OCI-LY3 (cell line): ENCODE measurements around the gene A4GNT.

ENCODE experiments used
- H2AFZ ChIP-seq: fragments of 200-600, 300-600 bp; shearing (Covaris generic); 2 replicates; pipeline ENCODE4 v1.6.0; 2014; ENCODE audit warnings: antibody characterized with exemption, low read depth, low read length
- H3K27ac ChIP-seq: fragments of 200-600, 300-600 bp; sonication (generic); 2 replicates; pipeline ENCODE4 v1.5.1; 2014; ENCODE audit warnings: mild to moderate bottlenecking, low read length, moderate library complexity, mixed read lengths
- H3K27me3 ChIP-seq: fragments of 200-600, 300-600 bp; sonication (generic); 2 replicates; pipeline ENCODE4 v1.6.1; 2014; ENCODE audit warnings: low read depth, low read length, mixed read lengths
- H3K36me3 ChIP-seq: fragments of 200-600, 300-600 bp; sonication (generic); replicated peaks from 2 replicates; pipeline ENCODE3; 2014; ENCODE audit warnings: low read depth, low read length, mixed read lengths
- H3K4me1 ChIP-seq: fragments of 300-600, 200-600 bp; sonication (generic); 2 replicates; pipeline ENCODE4 v1.6.1; 2014; ENCODE audit warnings: low read length, mixed read lengths
- H3K4me2 ChIP-seq: fragments of 200-600, 300-600 bp; sonication (generic); 2 replicates; pipeline ENCODE4 v1.6.1; 2014; ENCODE audit warnings: low read length, mixed read lengths
- H3K4me3 ChIP-seq: fragments of 300-600, 200-600 bp; sonication (generic); 2 replicates; pipeline ENCODE4 v1.5.1; 2014; ENCODE audit warnings: antibody characterized with exemption, mild to moderate bottlenecking, low read length, moderate library complexity
- H3K79me2 ChIP-seq: fragments of 300-600, 200-600 bp; shearing (Covaris generic); 2 replicates; pipeline ENCODE4 v1.6.1; 2014; ENCODE audit warnings: mild to moderate bottlenecking, low read length, mixed read lengths
- H3K9ac ChIP-seq: fragments of 300-600, 200-600 bp; shearing (Covaris generic); 2 replicates; pipeline ENCODE4 v1.6.0; 2014; ENCODE audit warnings: mild to moderate bottlenecking, low read length, moderate library complexity
- H3K9me3 ChIP-seq: fragments of 200-600, 300-600 bp; shearing (Covaris generic); 2 replicates; pipeline ENCODE4 v1.6.1; 2014; ENCODE audit warnings: low read length, mixed read lengths; ENCODE audit not compliant: insufficient read depth
- H4K20me1 ChIP-seq: fragments of 200-600, 300-600 bp; sonication (generic); 2 replicates; pipeline ENCODE4 v1.6.1; 2016; ENCODE audit warnings: low read length, mixed read lengths; ENCODE audit not compliant: insufficient read depth
- EZH2phosphoT487 ChIP-seq: fragments of 200-600 bp; shearing (Covaris generic); IDR thresholded peaks from 2 replicates; pipeline ENCODE4 v1.6.1; 2018; ENCODE audit warnings: antibody characterized with exemption, mixed run types, low read depth
- TF ChIP-seq, protein P1 (sequence below): fragments of 200-600, 300-600 bp; sonication (generic); IDR thresholded peaks from 2 replicates; pipeline ENCODE4 v1.5.1; 2014; ENCODE audit warnings: antibody characterized with exemption, low read length, low read depth

The A4GNT gene

DNA sequence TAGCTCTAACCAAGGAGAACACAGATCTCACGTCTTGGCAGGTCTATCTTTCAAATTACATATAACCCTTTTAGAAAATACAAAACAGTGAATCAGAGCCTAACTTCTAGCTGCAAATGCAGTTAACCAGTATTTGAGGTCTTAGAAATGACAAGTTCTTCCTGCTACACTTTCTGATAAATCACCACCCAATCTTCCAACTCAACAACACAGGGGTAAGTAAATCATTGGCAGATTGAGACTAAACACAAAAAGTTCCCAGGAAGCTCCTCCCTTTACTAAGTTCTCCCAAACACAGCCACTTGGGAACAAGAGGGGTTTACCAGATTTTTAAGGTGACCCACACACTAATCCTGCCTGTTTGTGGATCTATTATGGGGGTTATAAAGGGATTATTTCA is at the start of gene A4GNT:
A4GNT (minus strand) TSS at position 152 of the 400 bp plus-strand sequence. CDS start 1,134 bp downstream, outside the sequence.
- Histone ChIP-seq H4K20me1 (no peaks in the 10 kb centered on the region), H3K27ac (no peak within 1 kb of the TSS), H3K79me2 (no peaks in the 10 kb centered on the region), H3K36me3 (no peaks in the 10 kb centered on the region), H2AFZ (no peak within 1 kb of the TSS), H3K9me3 (no peaks in the 10 kb centered on the region), H3K4me2 (no peak within 1 kb of the TSS), H3K4me1 (no peaks in the 10 kb centered on the region), H3K9ac (no peak within 1 kb of the TSS), H3K4me3 (no peak within 1 kb of the TSS), H3K27me3 (peaks cover 10% of the 10 kb centered on the region)
- TF ChIP-seq, protein P1, sequence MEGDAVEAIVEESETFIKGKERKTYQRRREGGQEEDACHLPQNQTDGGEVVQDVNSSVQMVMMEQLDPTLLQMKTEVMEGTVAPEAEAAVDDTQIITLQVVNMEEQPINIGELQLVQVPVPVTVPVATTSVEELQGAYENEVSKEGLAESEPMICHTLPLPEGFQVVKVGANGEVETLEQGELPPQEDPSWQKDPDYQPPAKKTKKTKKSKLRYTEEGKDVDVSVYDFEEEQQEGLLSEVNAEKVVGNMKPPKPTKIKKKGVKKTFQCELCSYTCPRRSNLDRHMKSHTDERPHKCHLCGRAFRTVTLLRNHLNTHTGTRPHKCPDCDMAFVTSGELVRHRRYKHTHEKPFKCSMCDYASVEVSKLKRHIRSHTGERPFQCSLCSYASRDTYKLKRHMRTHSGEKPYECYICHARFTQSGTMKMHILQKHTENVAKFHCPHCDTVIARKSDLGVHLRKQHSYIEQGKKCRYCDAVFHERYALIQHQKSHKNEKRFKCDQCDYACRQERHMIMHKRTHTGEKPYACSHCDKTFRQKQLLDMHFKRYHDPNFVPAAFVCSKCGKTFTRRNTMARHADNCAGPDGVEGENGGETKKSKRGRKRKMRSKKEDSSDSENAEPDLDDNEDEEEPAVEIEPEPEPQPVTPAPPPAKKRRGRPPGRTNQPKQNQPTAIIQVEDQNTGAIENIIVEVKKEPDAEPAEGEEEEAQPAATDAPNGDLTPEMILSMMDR = no peak

DNA sequence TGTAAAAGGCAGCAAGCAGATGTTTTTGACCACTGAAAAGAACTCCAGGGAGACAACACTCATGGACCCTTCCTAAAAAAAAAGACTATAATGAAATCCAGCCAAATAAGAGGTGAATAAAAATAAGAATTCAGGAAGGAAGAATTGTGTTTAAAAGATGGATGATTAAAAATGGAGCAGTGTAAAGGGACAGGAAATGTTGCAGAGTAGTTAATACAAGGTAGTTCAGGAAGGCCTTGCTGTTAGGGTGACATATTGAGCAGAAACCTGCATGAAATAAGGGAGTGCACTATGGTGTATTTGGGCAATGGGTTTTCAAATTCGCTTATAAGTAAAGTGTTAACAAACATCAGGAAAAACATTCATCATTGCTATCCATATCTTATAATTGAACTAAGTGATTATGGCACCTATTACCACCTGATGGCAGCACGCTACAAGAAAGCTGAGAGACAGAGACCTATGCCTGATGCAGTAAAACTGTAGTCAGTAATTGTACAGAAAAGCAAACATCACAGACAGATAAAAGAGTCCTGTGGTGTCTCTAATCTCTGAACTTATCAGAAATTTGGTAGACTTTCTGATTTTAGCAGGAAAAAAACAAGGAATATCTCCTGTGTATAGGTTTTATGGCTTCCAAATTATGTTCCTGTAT is 48.3 kb upstream of the A4GNT start:
- TF ChIP-seq, protein P1 = peak; percentile 70
- no peak for TF ChIP-seq EZH2phosphoT487
- H3K27ac ChIP-seq = no peak overlapping the region
- no peaks in the 10 kb centered on the region for H3K9me3 ChIP-seq
- H3K4me1 ChIP-seq = peaks cover 8% of the 10 kb centered on the region; the same call in 1 of the 2 replicates
- H2AFZ ChIP-seq = no peak overlapping the region
- no peak overlapping the region for H3K9ac ChIP-seq
- no peaks in the 10 kb centered on the region for H4K20me1 ChIP-seq
- H3K4me2 ChIP-seq = no peak overlapping the region
- no peaks in the 10 kb centered on the region for H3K79me2 ChIP-seq
- H3K27me3 ChIP-seq = peaks cover 15% of the 10 kb centered on the region; the same call in 1 of the 2 replicates
- H3K4me3 ChIP-seq = no peak overlapping the region
- H3K36me3 ChIP-seq = no peaks in the 10 kb centered on the region

DNA sequence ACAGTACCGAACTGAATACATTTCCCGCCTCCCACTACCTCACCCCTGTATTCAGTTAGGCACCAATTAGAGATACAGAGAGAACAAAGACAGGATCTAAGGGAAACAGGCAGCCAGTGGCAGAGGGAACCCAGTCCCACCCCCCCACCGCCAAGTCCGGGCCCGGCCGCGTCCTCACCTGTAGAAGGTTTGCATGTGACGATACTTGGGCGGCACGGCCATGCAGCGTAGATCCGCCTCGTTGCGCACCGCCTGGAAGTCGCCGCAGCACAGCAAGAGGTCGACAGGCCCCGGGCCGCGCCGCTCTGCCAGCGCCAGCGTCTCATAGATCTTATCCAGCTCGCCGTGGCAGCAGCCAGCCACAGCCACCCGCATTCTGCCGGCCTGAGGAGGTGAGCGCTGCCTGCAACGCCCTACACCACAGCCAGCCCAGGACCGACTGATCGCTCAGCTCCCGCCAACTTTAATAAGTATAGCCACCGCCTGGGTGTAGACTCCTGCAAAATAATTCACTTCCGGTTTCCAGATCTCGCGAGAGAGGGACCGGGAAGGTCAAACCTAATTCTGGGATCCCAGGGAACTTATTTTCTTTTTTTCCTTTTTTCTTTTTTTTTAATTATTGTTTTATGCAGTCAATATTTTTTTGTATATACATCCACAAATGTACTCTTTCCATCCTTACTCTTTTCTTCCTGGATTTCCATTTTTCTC is 42.4 kb upstream of the A4GNT start, which contains the start of gene DBR1:
DBR1 (minus strand) TSS at position 501 of the 711 bp plus-strand sequence; CDS start at position 375, 126 bp downstream.
- H3K27ac ChIP-seq = peak within 1 kb of the TSS; percentile 54

More for the DNA sequence above, 42.4 kb upstream of the A4GNT start, which contains the start of gene DBR1:
- TF ChIP-seq, protein P1 = no peak
- TF ChIP-seq EZH2phosphoT487 = no peak
- H3K9ac ChIP-seq = peak within 1 kb of the TSS; percentile 72
- H4K20me1 ChIP-seq = no peaks in the 10 kb centered on the region
- peaks cover 14% of the 10 kb centered on the region for H3K79me2 ChIP-seq
- H3K36me3 ChIP-seq = peaks cover 3% of the 10 kb centered on the region
- H2AFZ ChIP-seq = peak within 1 kb of the TSS; percentile 97
- peaks cover 10% of the 10 kb centered on the region for H3K4me1 ChIP-seq
- peak within 1 kb of the TSS; percentile 94 for H3K4me2 ChIP-seq
- H3K27me3 ChIP-seq = 0 out of 2 replicates have a peak, but pooled peaks cover 2% of the 10 kb centered on the region
- peak within 1 kb of the TSS; percentile 88 for H3K4me3 ChIP-seq
- H3K9me3 ChIP-seq = no peaks in the 10 kb centered on the region
